GM21526 (cell line): Measurements from ENCODE around the gene GPR37L1.
"Not testable (repeated sequence)": the region's sequence is repeated elsewhere in the genome, so short reads cannot be mapped to it uniquely, and the experiment has no call there.

ENCODE experiments used
- ATAC-seq: cut with Tn5 transposase; IDR thresholded peaks from one replicate; pipeline ENCODE4 v1.9.1; 2021; ENCODE audit warnings: moderate library complexity; ENCODE audit not compliant: unreplicated experiment, low FRiP score

The GPR37L1 gene

DNA sequence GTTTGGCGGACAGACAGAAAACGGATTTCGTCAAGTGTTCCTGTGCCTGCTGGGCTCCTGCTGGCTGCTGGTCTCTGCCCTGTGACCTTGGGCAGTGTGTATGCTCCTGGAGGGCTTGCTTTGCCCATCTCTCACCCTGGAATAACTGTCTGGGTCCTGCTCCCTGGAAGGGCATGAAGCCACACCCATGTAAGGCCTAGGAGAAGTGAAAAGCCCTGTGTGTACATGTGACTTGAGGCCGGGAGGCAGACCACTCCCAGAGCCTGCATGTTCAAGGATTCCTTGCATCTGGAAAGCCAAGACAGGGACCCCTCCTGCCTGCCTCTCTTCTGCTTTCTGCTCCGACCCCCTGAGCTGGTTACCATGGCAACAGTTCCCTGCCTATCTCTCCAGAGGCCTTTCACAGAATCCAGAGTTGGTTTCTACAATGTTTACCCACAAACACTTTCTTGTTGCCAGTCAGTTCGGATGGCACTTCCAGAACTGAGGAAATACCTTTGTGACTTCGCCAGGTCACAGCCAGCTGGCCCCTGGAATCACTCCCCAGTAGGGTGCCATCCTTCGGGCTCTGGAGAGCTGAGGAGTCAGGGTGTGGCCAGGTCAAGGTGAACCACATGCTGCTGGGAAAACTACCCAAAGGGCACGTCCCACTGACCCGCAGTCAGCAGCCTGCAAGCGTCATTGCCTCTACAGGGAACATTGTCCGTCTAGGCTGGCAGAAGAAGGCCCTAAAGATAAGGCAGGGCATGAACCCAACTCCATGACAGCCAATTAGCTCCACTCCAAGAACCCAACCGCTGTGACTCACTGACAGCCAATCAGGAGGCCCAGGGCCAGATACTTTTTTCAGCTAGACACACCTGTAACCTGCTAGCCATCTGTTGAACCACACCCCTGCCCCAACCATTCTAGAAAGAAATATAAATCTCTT lies 14.7 kb upstream of the GPR37L1 start:
- ATAC-seq: no peak

DNA sequence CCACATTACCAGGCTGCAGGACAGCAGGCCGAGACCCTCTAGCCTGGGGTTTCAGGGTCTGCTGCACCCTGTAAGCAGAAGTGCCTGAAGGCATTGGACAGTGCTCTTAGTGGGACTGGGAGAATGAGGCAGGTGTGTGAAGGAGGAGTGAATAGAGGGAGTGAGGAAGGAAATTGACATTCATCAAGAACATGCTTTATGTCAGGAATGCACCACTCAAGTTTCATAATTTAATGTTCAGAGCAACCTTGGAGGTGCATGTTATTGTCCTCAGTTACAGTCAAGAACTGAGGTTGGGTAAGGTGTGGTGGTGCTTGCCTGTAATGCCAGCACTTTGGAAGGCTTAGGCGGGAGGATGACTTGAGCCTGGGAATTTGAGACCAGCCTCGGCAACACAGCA lies 11.7 kb upstream of the GPR37L1 start:
- no peak for ATAC-seq

GRCh38 chr1:202111589-202111988 lies 11.1 kb upstream of the GPR37L1 start:
- ATAC-seq: not testable (repeated sequence)

- ATAC-seq: no peak
Measured at GRCh38 chr1:202112859-202113689, 9.6 kb upstream of the GPR37L1 start.

DNA sequence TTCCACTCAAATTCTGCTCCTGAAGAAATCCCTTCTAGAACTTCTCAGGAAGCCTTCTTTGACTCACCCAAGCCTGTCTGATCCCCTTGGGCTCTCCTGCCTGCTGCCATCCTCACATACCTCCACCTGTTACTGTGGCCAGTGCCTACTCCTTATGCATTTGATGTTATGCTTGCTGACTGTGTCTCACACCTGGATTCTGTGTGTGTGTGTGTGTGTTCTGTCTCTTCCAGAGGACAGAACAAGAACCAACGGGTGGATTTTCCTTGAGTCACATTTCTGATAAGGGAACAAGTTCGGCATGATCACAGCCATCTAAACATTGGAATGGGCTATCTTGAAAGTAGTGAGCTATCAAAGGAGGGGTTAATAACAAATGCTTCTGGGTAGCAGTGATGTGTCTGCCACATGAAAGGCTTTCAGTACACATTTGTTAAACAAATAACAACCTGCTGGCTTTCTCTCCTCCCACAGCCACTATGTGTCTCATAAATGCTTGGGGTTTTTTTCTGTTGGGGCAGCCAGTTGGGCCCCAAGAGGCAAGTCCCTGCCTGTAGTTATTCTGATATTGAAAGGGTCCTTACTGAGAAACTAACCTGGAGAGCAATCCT lies 8.9 kb upstream of the GPR37L1 start:
- no peak for ATAC-seq

- ATAC-seq: no peak
Measured at GRCh38 chr1:202116287-202116686, 6.4 kb upstream of the GPR37L1 start.

DNA sequence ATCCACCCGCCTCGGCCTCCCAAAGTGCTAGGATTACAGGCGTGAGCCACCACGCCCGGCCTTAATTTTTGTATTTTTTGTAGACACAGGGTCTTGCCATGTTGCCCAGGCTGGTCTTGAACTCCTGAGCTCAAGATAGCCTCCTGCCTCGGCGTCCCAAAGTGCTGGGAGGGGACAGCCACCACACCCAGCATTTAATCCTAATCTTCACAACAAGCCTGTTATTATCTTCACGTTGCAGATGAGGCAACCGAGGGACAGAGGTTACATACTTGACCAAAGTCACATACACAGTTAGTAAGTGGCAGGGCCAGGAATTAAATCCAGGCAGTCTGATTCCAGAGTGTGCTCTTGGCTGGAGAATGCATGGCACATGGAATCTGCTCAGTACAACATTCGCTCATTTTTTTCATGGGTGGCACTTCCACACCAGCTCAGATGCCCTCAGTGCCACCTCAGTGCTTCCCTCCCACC lies 4.8 kb upstream of the GPR37L1 start:
- no peak for ATAC-seq

- ATAC-seq: no peak
Measured at GRCh38 chr1:202121006-202121405, 1.7 kb upstream of the GPR37L1 start.

- ATAC-seq: no peak
Measured at GRCh38 chr1:202123336-202123813, 658 bp downstream of the GPR37L1 start.

DNA sequence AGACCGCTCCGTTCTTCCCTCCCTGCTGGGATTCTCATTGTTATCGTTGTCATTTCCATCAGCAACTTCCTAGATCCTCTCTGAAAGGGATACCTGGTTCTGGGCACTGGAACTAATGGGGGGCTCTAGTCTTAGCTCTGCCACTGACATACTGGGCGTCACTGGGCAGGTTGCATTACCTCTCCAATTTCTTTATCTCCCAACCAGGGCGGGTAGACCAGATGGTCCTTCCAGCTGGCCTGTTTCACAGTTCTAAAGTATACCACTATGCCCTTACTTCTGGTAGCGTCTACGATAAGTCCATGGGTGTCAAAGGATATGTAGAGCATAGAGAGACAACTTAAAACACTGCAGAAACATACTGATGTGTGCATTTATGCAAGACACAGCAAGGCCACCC lies 1.4 kb downstream of the GPR37L1 start:
- ATAC-seq: no peak

DNA sequence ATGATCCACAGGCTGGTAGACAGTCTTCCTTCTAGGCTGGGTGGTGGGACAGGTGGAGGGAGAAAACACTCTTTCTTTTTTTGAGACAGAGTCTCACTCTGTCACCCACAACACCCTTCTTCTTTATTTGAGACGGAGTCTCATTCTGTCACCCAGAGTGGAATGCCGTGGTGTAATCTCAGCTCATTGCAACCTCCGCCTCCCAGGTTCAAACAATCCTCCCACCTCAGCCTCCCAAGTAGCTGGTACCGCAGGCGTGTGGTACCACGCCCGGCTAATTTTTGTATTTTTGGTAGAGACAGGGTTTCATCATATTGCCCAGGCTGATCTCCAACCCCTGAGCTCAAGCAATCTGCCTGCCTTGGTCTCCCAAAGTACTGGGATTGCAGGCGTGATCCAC lies 2.9 kb downstream of the GPR37L1 start:
- no peak for ATAC-seq

GRCh38 chr1:202126426-202126825 lies 3.7 kb downstream of the GPR37L1 start:
- ATAC-seq: no peak

- no peak for ATAC-seq
Measured at GRCh38 chr1:202127061-202127460, 4.3 kb downstream of the GPR37L1 start.

DNA sequence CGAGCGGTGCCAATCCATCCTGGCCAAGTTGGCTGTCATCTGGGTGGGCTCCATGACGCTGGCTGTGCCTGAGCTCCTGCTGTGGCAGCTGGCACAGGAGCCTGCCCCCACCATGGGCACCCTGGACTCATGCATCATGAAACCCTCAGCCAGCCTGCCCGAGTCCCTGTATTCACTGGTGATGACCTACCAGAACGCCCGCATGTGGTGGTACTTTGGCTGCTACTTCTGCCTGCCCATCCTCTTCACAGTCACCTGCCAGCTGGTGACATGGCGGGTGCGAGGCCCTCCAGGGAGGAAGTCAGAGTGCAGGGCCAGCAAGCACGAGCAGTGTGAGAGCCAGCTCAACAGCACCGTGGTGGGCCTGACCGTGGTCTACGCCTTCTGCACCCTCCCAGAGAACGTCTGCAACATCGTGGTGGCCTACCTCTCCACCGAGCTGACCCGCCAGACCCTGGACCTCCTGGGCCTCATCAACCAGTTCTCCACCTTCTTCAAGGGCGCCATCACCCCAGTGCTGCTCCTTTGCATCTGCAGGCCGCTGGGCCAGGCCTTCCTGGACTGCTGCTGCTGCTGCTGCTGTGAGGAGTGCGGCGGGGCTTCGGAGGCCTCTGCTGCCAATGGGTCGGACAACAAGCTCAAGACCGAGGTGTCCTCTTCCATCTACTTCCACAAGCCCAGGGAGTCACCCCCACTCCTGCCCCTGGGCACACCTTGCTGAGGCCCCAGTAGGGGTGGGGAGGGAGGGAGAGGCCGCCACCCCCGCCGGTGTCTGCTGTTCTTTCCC lies 5.3 kb downstream of the GPR37L1 start:
- no peak for ATAC-seq

- ATAC-seq: no peak
Measured at GRCh38 chr1:202129453-202130296, 7.0 kb downstream of the GPR37L1 start.

GRCh38 chr1:202130297-202130721 lies 7.6 kb downstream of the GPR37L1 start:
- ATAC-seq: no peak

GRCh38 chr1:202130816-202131522 lies 8.3 kb downstream of the GPR37L1 start:
- no peak for ATAC-seq
